Measurements from ENCODE around the gene UST.
"Not testable (repeated sequence)": the region's sequence is repeated elsewhere in the genome, so short reads cannot be mapped to it uniquely, and the experiment has no call there.

The UST gene

GRCh38 chr6:149004664-149005063 lies 257.8 kb downstream of the UST start:
- TF ChIP-seq EZH2phosphoT487 (IDR thresholded peaks at IDR 0.05; ENCODE audit: borderline replicate concordance), result no peak
- no peak for TF ChIP-seq CTCF (conservative IDR thresholded peaks at IDR 0.05; ENCODE audit: low read length)
- Histone ChIP-seq H3K9ac (ENCODE audit: low read depth, low read length, poor library complexity, severe bottlenecking) (no peak overlapping the region), H3K79me2 (ENCODE audit: insufficient read depth, low read length) (no peaks in the 10 kb centered on the region), H3F3A (ENCODE audit: low read depth) (no peaks in the 10 kb centered on the region), H3K27me3 (ENCODE audit: insufficient read depth, low read length, poor library complexity, severe bottlenecking) (no peaks in the 10 kb centered on the region), H4K20me1 (ENCODE audit: insufficient read depth, low read length, poor library complexity, severe bottlenecking) (no peaks in the 10 kb centered on the region), H3K4me2 (ENCODE audit: low read depth, low read length, poor library complexity, severe bottlenecking) (no peak overlapping the region), H3K4me3 (ENCODE audit: low read length, poor library complexity, severe bottlenecking) (no peak overlapping the region), H3K9me3 (ENCODE audit: insufficient read depth, low read depth, low read length) (peaks cover 6% of the 10 kb centered on the region; the same call in 1 of the 2 replicates), H3K36me3 (ENCODE audit: insufficient read depth, low read length) (no peaks in the 10 kb centered on the region; the same call in 1 of the 2 replicates), H3K9me2 (replicated peaks; ENCODE audit: low read depth, low read length) (no peaks in the 10 kb centered on the region), H3K4me1 (ENCODE audit: insufficient read depth, low read length, poor library complexity, severe bottlenecking) (no peaks in the 10 kb centered on the region), H2AFZ (ENCODE audit: low read length) (no peak overlapping the region)

GRCh38 chr6:149006236-149006635 lies 259.4 kb downstream of the UST start:
- not testable (repeated sequence) for H3K9ac ChIP-seq (ENCODE audit: low read depth, low read length, poor library complexity, severe bottlenecking); H2AFZ ChIP-seq (ENCODE audit: low read length); H3K79me2 ChIP-seq (ENCODE audit: insufficient read depth, low read length); H3K9me3 ChIP-seq (ENCODE audit: insufficient read depth, low read depth, low read length); H3K36me3 ChIP-seq (ENCODE audit: insufficient read depth, low read length); H3F3A ChIP-seq (ENCODE audit: low read depth); H4K20me1 ChIP-seq (ENCODE audit: insufficient read depth, low read length, poor library complexity, severe bottlenecking); H3K4me1 ChIP-seq (ENCODE audit: insufficient read depth, low read length, poor library complexity, severe bottlenecking); H3K9me2 ChIP-seq (replicated peaks; ENCODE audit: low read depth, low read length); H3K4me2 ChIP-seq (ENCODE audit: low read depth, low read length, poor library complexity, severe bottlenecking); H3K4me3 ChIP-seq (ENCODE audit: low read length, poor library complexity, severe bottlenecking); H3K27me3 ChIP-seq (ENCODE audit: insufficient read depth, low read length, poor library complexity, severe bottlenecking)

GRCh38 chr6:149006671-149007070 lies 259.8 kb downstream of the UST start:
- no peak for TF ChIP-seq EZH2phosphoT487 (IDR thresholded peaks at IDR 0.05; ENCODE audit: borderline replicate concordance)
- TF ChIP-seq CTCF (conservative IDR thresholded peaks at IDR 0.05; ENCODE audit: low read length), result no peak
- H4K20me1 ChIP-seq (ENCODE audit: insufficient read depth, low read length, poor library complexity, severe bottlenecking), result no peaks in the 10 kb centered on the region
- H3K4me3 ChIP-seq (ENCODE audit: low read length, poor library complexity, severe bottlenecking), result no peak overlapping the region
- H3K9me2 ChIP-seq (replicated peaks; ENCODE audit: low read depth, low read length), result no peaks in the 10 kb centered on the region
- peaks cover under 1% of the 10 kb centered on the region; the same call in 1 of the 2 replicates for H3K9me3 ChIP-seq (ENCODE audit: insufficient read depth, low read depth, low read length)
- no peaks in the 10 kb centered on the region; the same call in 1 of the 2 replicates for H3K36me3 ChIP-seq (ENCODE audit: insufficient read depth, low read length)
- H3K4me2 ChIP-seq (ENCODE audit: low read depth, low read length, poor library complexity, severe bottlenecking), result no peak overlapping the region
- no peak overlapping the region for H2AFZ ChIP-seq (ENCODE audit: low read length)
- H3K27me3 ChIP-seq (ENCODE audit: insufficient read depth, low read length, poor library complexity, severe bottlenecking), result no peaks in the 10 kb centered on the region
- H3K9ac ChIP-seq (ENCODE audit: low read depth, low read length, poor library complexity, severe bottlenecking), result no peak overlapping the region
- no peaks in the 10 kb centered on the region for H3K4me1 ChIP-seq (ENCODE audit: insufficient read depth, low read length, poor library complexity, severe bottlenecking)
- H3K79me2 ChIP-seq (ENCODE audit: insufficient read depth, low read length), result no peaks in the 10 kb centered on the region
- no peaks in the 10 kb centered on the region for H3F3A ChIP-seq (ENCODE audit: low read depth)

GRCh38 chr6:149007846-149008245 lies 261.0 kb downstream of the UST start:
- no peaks in the 10 kb centered on the region for H3K9me2 ChIP-seq (replicated peaks; ENCODE audit: low read depth, low read length)
- no peaks in the 10 kb centered on the region for H4K20me1 ChIP-seq (ENCODE audit: insufficient read depth, low read length, poor library complexity, severe bottlenecking)
- H3K27me3 ChIP-seq (ENCODE audit: insufficient read depth, low read length, poor library complexity, severe bottlenecking), result no peaks in the 10 kb centered on the region
- no peak overlapping the region for H3K9ac ChIP-seq (ENCODE audit: low read depth, low read length, poor library complexity, severe bottlenecking)
- H3K4me2 ChIP-seq (ENCODE audit: low read depth, low read length, poor library complexity, severe bottlenecking), result no peak overlapping the region
- no peak overlapping the region for H3K4me3 ChIP-seq (ENCODE audit: low read length, poor library complexity, severe bottlenecking)
- no peak for TF ChIP-seq CTCF (conservative IDR thresholded peaks at IDR 0.05; ENCODE audit: low read length)
- no peak for TF ChIP-seq EZH2phosphoT487 (IDR thresholded peaks at IDR 0.05; ENCODE audit: borderline replicate concordance)
- H3K4me1 ChIP-seq (ENCODE audit: insufficient read depth, low read length, poor library complexity, severe bottlenecking), result no peaks in the 10 kb centered on the region
- no peaks in the 10 kb centered on the region for H3K9me3 ChIP-seq (ENCODE audit: insufficient read depth, low read depth, low read length)
- no peaks in the 10 kb centered on the region for H3K79me2 ChIP-seq (ENCODE audit: insufficient read depth, low read length)
- no peaks in the 10 kb centered on the region for H3F3A ChIP-seq (ENCODE audit: low read depth)
- H3K36me3 ChIP-seq (ENCODE audit: insufficient read depth, low read length), result no peaks in the 10 kb centered on the region; the same call in 1 of the 2 replicates
- H2AFZ ChIP-seq (ENCODE audit: low read length), result no peak overlapping the region

All from Loucy (cell line).